Measurements from ENCODE around the gene SRGAP3.

- no peak for TF ChIP-seq CTCF (IDR thresholded peaks at IDR 0.05)
- no peak for TF ChIP-seq POLR2A (IDR thresholded peaks at IDR 0.05)
Observed at GRCh38 chr3:8992199-8992598, 257.2 kb downstream of the SRGAP3 start.

Measured in body of pancreas (tissue), 4 donors.